CD4-positive, alpha-beta T cell treated with Interferon gamma for 1 hour (primary cell): ENCODE measurements around the gene TUT4.

Source experiments
- DNase-seq: peaks from one replicate; pipeline ENCODE4 v3.0.0-alpha.2; 2020

Gene TUT4

DNA sequence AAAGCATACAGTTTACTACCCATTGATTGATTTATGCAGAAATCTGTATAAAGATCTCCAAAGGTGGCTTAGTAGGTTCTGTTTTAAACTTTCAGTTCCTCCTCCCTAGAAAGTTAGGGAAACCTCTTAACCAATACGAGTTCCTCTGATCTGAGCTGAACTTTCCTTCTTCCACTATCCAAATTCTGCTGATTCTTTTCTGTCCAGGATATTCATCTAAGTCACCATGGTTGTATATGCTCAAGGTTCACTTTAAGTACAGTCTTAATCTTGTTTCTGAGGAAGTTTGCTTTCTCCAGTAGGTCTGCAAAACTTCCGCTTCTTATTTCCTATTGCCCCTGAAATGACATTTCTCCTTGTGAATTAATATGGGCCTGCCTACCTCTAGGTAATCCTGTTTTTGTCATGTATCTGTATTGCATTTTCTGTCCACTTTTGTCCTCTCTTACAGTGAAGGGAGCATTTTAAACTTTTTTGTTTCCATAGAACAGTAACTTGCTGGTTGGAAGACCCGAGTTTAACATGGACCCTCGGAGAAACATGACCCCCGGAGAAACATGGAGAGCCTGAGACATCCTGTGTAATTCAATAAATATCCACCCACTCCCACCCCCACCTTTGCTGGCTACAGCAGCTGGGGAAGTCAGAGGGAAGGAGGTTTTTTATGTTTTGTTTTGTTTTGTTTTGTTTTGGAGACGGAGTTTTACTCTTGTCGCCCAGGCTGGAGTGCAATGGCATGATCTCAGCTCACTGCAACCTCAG, 16.7 kb upstream of the TUT4 start:
- DNase-seq = no peak

DNA sequence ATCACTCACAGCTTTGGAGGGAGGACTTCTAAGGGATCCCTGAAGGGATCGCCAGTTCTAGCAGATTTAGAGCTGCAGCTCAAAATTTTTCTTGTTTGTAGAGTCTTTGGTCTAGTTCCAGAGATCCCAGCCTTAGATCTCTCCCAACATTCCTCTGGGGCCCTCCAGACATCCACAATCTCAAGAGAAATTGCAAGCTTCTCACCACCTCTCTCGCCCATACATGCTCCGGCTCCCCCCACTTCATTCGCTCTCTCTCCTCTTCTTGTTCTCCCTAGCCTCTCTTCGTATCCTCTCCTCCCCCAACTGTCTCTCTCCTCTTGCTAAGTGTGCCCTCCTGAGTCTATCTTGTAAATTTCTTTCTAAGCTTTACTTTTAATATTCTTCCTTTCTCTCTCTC, 15.1 kb upstream of the TUT4 start:
- DNase-seq = no peak

GRCh38 chr1:52562766-52563165, 9.9 kb upstream of the TUT4 start:
- no peak for DNase-seq

- no peak for DNase-seq
These were observed 7.0 kb upstream of the TUT4 start for GRCh38 chr1:52559875-52560274.

DNA sequence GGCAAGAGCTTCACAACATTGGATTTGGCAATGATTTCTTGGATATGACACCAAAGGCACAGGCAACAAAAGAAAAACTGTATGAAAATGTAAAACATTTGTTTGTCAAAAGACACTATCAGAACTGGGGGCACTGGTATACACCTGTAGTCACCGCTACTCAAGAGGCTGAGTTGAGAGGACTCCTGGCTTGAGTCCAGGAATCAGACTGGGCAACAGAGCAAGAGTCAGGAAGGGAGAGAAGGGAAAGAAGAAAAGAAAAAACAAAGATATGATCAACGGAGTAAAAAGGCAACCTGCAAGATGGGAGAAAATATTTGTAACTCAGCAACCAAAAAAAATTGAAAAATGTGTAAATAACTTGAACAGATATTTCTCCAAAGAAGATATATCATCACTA, 6.0 kb upstream of the TUT4 start:
- DNase-seq = no peak

GRCh38 chr1:52556641-52557360, 3.9 kb upstream of the TUT4 start:
- no peak for DNase-seq

- no peak for DNase-seq
These were observed 1.9 kb upstream of the TUT4 start for GRCh38 chr1:52554756-52555155.

- no peak for DNase-seq
These were observed 1.4 kb upstream of the TUT4 start for GRCh38 chr1:52554267-52554640.

- peak; percentile 91 for DNase-seq
These were observed 722 bp upstream of the TUT4 start for GRCh38 chr1:52553362-52554266.

GRCh38 chr1:52552236-52552504, 722 bp downstream of the TUT4 start:
- peak; percentile 79 for DNase-seq

DNA sequence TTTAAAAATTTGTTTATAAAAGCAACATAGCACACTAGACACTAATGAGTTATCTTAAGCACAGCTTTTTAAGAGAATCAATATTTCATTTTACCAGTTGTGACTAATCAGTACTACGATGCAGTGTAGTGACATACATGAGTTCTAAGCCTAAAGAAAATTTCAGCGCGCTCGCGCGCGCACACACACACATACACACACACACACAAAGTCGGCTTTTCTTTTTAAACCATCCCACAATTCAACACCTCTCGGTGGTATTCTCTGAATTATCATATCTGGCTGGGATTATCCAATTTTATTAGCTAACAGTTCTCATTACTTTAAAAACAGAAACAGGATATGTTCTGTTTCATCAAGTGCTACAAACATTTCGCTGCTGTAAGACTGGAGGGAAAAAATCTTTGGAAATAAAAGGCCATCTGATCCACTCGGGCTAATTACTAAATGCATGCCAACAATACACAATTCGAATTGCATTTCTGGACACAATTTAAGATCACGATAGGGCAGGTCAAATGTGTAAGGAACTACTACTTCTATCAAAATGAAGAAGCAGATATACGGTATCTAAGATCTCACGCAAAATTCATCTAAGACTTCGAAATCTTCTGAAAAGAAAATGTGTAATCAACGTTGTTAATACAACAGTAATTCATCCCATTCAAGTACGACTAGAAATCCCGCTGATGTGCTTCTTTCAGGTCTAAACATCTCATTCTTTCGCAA, 1.2 kb downstream of the TUT4 start:
- DNase-seq = peak; percentile 42

DNA sequence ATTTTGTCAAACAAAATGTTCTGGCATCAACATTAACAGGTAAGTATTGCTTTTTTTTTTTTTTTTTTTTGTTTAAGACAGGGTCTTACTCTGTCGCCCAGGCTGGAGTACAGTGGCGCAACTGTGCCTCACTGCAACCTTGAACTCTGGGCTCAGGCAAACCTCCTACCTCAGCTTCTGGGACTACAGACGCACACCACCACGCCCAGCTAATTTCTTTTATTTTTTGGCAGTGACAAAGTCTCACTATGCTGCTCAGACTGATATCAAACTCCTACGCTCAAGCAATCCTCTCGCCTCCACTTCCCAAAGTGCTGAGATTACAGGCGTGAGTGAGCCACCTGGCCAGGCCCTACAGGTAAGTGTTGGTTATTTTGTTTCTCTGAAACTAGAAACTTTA, 2.4 kb downstream of the TUT4 start:
- DNase-seq = peak; percentile 9

- DNase-seq = no peak
These were observed 3.6 kb downstream of the TUT4 start for GRCh38 chr1:52549267-52549666.

- no peak for DNase-seq
These were observed 6.0 kb downstream of the TUT4 start for GRCh38 chr1:52546852-52547251.

DNA sequence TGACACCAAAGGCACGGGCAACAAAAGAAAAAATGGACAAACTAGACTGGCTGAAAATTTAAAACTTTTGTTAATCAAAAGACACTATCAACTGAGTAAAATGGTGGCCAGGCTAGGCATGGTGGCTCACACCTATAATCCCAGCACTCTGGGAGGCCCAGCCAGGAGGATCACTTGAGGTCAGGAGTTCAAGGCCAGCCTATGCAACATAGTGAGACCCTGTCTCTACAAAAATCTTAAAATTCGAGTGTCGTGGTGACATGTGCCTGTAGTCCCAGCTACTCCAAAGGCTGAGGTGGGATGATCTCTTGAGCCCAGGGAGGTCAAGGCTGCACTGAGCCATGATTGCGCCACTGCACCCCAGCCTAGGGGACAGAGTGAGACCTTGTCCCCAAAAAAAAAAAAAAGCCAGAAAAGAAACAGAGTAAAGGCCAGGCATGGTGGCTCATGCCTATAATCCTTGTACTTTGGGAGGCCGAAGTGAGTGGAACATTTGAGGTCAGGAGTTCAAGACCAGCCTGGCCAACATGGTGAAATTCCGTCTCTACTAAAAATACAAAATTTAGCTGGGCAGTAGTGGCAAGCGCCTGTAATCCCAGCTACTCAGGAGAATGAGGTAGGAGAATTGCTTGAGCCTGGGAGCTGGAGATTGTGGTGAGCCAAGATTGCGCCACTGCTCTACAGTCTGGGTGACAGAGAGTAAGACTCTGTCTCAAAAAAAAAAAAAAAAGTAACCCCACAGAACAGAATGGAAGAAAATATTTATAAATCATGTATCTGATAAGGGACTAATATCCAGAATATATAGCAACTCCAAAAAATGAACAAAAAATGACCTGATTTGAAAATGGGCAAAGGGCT, 8.0 kb downstream of the TUT4 start:
- no peak for DNase-seq

DNA sequence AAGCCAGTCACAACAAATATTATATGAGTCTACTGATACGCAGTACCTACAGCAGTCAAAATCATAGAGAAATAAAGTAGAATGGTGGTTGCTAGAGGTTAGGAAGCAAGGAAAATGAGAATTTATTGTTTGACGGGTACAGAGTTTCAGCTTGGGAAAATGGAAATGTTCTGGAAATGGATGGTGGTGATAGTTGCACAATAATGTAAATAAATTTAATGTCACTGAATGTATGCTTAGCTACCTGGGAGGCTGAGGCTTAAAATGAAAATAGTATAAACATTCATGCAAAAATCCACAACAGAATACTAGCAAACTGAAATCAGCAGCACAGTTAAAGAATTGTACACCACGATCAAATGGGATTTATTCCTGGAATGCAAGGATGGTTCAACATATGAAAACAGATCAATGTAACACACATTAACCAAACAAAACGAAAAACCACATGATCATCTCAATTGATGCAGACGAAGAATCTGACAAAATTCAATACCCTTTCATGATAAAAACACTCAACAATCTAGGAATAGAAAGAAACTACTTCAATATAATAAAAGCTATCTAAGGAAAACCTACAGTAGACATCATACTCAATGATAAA, 10.7 kb downstream of the TUT4 start:
- DNase-seq = no peak

DNA sequence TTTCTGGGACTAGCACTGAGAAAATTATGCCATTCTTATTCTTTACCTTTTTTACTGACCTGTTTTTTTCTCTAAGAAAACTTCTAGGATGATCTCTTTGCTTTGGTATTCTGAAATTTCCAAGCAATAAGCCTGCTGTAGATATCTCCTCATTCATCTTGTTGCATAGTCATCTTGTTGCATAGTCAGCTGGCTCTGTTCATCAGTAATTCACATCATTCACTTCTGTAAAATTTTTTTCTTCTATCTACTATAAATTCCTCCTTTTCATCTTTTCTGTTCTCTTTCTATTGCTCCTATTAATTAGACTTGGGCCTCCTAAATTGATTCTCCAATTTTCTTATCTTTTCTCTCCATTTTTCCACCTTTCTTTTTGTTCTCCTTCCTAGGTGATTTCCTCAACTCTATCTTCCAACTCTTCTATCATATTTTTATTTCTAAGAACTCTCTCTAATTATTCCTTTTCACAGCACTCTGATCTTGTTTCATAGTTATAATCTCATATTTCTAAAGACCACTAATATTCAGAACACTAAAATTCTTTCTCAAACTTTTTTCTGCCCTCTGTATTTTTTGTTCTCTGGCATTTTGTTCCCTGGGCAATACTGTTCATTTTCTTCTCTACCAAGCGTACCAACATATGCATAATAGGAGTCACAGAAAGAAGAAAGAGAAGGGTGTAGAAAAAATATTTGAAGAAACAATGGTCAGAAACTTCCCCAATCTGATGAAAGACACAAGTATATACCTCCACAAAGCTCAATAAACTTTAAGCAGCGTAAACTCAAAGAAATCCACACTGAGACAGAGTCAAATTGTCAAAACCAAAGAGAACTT, 17.7 kb downstream of the TUT4 start:
- DNase-seq = no peak

DNA sequence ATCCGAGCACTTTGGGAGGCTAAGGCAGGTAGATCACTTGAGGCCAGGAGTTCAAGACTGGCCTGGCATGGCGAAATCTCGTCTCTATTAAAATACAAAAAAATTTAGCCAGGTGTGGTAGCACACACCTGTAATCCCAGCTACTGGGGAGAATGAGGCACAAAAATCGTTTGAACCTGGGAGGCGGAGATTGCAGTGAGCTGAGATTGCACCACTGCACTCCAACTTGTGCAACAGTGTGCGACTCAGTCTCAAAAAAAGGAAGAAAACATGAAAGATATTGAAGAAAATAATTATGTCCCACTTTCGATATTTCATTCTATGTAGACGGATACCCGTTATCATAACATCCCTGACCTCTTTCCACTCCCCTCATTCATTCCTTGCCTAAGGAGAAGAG, 19.2 kb downstream of the TUT4 start:
- no peak for DNase-seq

GRCh38 chr1:52532731-52533327, 20.1 kb downstream of the TUT4 start:
- DNase-seq = no peak

DNA sequence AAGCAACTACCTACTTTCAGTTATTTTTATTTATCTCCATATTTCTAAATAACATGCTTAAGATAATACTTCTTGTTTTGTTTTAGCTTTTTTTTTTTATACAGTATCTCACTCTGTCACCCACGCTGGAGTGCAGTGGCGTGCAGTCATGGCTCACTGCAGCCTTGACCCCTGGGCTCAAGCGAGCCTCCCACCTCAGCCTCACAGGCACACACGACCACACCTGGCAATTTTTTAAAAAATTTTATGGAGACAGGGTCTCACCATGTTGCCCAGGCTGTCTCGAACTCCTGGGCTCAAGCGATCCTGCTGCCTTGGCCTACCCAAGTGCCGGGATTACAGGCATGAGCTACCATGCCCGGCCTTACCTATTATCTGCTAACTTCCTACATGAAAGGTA, 20.6 kb downstream of the TUT4 start:
- DNase-seq = no peak
